ENCODE results near the gene ANKH.

- TF ChIP-seq, protein P1, sequence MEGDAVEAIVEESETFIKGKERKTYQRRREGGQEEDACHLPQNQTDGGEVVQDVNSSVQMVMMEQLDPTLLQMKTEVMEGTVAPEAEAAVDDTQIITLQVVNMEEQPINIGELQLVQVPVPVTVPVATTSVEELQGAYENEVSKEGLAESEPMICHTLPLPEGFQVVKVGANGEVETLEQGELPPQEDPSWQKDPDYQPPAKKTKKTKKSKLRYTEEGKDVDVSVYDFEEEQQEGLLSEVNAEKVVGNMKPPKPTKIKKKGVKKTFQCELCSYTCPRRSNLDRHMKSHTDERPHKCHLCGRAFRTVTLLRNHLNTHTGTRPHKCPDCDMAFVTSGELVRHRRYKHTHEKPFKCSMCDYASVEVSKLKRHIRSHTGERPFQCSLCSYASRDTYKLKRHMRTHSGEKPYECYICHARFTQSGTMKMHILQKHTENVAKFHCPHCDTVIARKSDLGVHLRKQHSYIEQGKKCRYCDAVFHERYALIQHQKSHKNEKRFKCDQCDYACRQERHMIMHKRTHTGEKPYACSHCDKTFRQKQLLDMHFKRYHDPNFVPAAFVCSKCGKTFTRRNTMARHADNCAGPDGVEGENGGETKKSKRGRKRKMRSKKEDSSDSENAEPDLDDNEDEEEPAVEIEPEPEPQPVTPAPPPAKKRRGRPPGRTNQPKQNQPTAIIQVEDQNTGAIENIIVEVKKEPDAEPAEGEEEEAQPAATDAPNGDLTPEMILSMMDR (IDR thresholded peaks at IDR 0.05; ENCODE audit: poor library complexity): no peak
- TF ChIP-seq EZH2 (IDR thresholded peaks at IDR 0.05; ENCODE audit: borderline replicate concordance) (no peak), EZH2phosphoT487 (IDR thresholded peaks at IDR 0.05; ENCODE audit: low read depth, severe bottlenecking, unreplicated experiment) (no peak)
Measured at GRCh38 chr5:14768508-14769365, 102.8 kb downstream of the ANKH start.
